Urinary bladder (tissue), 4 donors: ENCODE measurements around the gene GOLGB1. TPM values are rescaled to one million over a fixed set of nuclear protein-coding genes. Genes with fewer than 3 reads are reported as not detected.
A peak's percentile ranks its signal among the peaks of the same experiment; 100 is the strongest.
"Not testable (repeated sequence)": the region's sequence is repeated elsewhere in the genome, so short reads cannot be mapped to it uniquely, and the experiment has no call there.

Experiments
- DNase-seq: peaks from one replicate; pipeline ENCODE4 v3.0.0-alpha.2; 2015; ENCODE audit errors: extremely low spot score
- H3K27ac ChIP-seq: one replicate; pipeline ENCODE4 v1.5.1; 2013; ENCODE audit warnings: low read depth, mild to moderate bottlenecking, moderate library complexity
- H3K36me3 ChIP-seq: one replicate; pipeline ENCODE4 v1.6.1; 2013; ENCODE audit warnings: mild to moderate bottlenecking, moderate library complexity; ENCODE audit not compliant: insufficient read depth
- H3K4me1 ChIP-seq: one replicate; pipeline ENCODE4 v1.6.1; 2013; ENCODE audit warnings: mild to moderate bottlenecking, moderate library complexity; ENCODE audit not compliant: insufficient read depth
- H3K4me3 ChIP-seq: one replicate; pipeline ENCODE4 v1.5.1; 2013; ENCODE audit warnings: low read depth, low read length
- WGBS: extraction: QIAGEN DNeasy Blood & Tissue Kit; methylation state at CpG from one replicate; pipeline ENCODE4 v1.1.7; 2013; 5-methylcytosine and 5-hydroxymethylcytosine counted together
- polyA plus RNA-seq: library from polyadenylated mRNA; stranded (reverse); fragments of 200-250 nt; gene quantifications from one replicate; pipeline ENCODE4 v1.2.3, GENCODE V29; 2013
- total RNA-seq: library from RNA; depleted of rRNA; stranded (reverse); fragments of >200 nt; gene quantifications from one replicate; pipeline ENCODE4 v1.2.3, GENCODE V29; 2014
- donor health status: healthy with polysubstance abuse.
- donor health status: healthy.

Gene GOLGB1
- total and polyA plus RNA-seq, 2 donors, result 19.6 to 95.0 TPM

DNA sequence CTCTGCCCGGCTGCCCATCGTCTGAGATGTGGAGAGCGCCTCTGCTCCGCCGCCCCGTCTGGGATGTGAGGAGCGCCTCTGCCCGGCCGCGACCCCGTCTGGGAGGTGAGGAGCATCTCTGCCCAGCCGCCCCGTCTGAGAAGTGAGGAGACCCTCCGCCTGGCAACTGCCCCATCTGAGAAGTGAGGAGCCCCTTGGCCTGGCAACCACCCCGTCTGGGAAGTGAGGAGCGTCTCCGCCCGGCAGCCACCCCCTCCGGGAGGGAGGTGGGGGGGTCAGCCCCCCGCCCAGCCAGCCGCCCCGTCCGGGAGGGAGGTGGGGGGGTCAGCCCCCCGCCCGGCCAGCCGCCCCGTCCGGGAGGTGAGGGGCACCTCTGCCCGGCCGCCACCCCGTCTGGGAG lies 60.8 kb downstream of the GOLGB1 start:
- H3K4me3 ChIP-seq, H3K4me1 ChIP-seq, H3K36me3 ChIP-seq, DNase-seq, H3K27ac ChIP-seq: not testable (repeated sequence)
- WGBS, result 96% methylated on average over 31 of the region's 31 CpGs

DNA sequence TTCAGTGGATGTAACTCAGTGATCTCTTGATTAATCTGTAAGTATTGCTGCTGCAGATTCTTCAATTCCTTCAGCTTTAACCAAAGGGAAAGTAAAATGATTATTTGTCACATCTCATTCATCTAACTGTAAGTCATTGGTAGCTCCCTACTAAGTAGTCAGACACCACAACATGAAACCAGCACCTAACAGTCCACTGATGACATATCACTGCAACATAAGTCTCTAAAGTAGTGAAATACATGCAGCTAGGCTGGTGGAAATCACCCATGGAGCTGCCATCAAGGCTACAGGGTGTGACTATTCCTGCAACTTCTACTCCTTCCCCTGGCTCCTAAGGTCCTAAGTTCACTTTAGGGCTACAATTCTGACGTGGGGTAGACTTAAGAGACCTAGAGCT lies 67.7 kb downstream of the GOLGB1 start:
- Histone ChIP-seq H3K27ac (no peak overlapping the region), H3K4me3 (no peak overlapping the region), H3K4me1 (no peaks in the 10 kb centered on the region), H3K36me3 (peaks cover 7% of the 10 kb centered on the region)
- DNase-seq, result no peak
- 88% methylated on average over 1 of the region's 1 CpG for WGBS

DNA sequence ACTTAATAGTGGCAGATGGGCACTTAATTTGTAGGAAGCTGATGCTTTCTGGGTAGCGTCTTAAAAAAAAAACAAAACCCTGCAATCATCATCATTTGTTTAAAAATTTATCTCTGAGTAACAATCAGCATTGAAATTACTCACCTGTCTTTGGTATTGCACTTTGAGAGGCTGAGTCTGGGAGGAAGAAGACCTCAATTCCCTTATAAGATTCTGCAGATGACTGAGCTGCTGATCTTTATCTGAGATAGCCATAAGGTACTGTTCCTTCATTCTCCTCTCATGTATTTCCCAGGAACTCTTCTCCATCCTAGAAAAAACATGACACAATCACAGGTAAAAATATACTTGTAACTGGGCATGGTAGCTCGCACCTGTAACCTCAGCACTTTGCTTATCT lies 72.4 kb downstream of the GOLGB1 start:
- Histone ChIP-seq H3K36me3 (peaks cover 5% of the 10 kb centered on the region), H3K4me3 (no peak overlapping the region), H3K4me1 (no peaks in the 10 kb centered on the region), H3K27ac (no peak overlapping the region)
- 97% methylated on average over 2 of the region's 2 CpGs for WGBS
- DNase-seq, result no peak

DNA sequence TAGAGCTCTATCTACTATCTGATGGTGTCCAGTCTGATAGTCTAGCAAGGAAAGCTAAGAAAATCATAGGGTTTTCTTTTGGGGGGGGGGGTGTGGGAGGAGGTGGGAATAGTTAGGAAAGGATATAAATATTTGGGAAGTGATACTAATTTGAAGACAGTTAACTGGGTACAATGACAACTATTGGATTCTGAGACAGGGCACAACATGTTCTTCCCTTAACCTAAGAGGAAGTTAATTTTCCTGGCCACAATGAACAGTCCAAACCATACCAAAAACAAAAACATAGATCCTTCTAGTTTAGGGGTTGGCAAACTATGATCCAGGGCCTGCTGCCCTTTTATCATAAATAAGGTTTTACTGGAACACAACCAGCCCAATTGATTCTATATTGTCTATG lies 78.9 kb downstream of the GOLGB1 start:
- no peak for DNase-seq
- H3K27ac ChIP-seq, result no peak overlapping the region
- peaks cover 11% of the 10 kb centered on the region for H3K36me3 ChIP-seq
- no peaks in the 10 kb centered on the region for H3K4me1 ChIP-seq
- H3K4me3 ChIP-seq, result no peak overlapping the region

DNA sequence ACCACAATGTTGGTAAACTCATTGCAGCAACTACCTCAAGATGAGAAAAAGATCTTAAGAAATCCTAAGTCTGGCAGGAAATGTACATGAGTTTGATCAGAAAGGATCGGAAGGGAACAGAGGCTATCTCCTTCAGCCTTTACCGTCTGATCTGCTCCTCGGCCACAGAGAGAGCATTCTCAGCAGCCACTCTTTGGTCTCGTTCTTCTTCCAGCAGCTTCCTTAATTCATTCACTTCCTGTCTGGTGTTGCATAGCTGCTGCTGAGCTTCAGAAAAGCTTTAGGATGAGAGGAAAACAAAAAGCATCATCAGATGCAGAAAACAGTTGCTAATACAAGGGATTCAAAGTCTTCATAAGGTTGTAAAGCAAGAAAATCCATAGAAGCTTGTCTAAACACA lies 82.2 kb downstream of the GOLGB1 start:
- Histone ChIP-seq H3K4me3 (no peak overlapping the region), H3K27ac (no peak overlapping the region), H3K4me1 (no peaks in the 10 kb centered on the region), H3K36me3 (peaks cover 11% of the 10 kb centered on the region)
- WGBS, result 74% methylated on average over 4 of the region's 4 CpGs
- DNase-seq, result no peak

DNA sequence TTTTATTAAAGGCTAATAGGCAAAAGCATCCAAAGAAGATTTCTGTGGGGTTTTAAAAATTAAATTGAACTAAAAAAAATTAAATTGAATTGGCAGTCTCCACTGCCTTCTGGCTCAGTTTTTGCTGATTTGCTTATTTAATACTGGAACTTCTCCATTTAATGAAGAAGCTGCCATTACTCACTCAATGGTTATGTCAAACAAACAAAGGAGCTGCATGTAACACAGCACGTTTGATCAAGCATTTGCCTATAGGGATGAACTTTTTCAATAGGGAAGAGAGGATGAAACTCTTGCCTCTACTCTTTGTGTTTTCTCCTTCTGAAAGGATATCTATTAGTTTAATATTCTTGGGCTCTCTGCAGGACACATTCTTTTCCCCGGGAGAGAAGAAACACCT lies 84.1 kb downstream of the GOLGB1 start:
- DNase-seq, result no peak
- no peaks in the 10 kb centered on the region for H3K4me1 ChIP-seq
- H3K27ac ChIP-seq, result no peak overlapping the region
- peaks cover 8% of the 10 kb centered on the region for H3K36me3 ChIP-seq
- 75% methylated on average over 2 of the region's 2 CpGs for WGBS
- no peak overlapping the region for H3K4me3 ChIP-seq

DNA sequence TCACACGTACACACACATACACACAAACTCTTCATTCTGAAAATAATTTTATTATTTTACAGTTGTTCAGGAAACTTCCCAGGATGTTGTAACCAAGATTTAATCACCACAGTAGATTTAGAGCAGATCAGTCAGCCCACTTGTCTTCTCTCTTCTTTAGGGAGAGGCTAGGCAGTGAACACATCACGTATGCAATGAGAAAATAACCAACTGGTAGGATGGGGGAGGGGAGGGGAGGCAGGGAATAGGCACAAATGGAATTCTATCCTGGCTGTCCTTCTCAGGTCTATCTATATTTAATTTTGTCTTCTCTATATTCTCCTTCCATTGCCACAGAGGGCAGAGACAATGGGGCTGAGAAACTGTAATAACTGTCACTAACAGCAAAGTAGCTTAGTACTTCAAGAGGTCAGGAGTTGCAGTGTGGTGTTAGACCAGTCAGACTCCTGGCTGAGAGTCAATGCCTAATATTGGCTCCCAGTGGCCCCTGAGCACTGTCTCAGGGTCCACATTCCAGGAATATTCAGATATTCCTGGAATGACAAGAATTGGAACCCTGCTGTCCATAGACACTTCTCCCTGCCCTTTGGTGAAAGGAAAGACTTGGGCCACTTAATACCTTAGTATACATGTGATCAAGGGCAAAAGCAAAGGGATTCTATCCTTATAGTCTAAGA lies 86.2 kb downstream of the GOLGB1 start:
- DNase-seq, result no peak
- Histone ChIP-seq H3K4me3 (no peak overlapping the region), H3K4me1 (no peaks in the 10 kb centered on the region), H3K36me3 (peaks cover 8% of the 10 kb centered on the region), H3K27ac (no peak overlapping the region)
- WGBS, result 67% methylated on average over 2 of the region's 2 CpGs

DNA sequence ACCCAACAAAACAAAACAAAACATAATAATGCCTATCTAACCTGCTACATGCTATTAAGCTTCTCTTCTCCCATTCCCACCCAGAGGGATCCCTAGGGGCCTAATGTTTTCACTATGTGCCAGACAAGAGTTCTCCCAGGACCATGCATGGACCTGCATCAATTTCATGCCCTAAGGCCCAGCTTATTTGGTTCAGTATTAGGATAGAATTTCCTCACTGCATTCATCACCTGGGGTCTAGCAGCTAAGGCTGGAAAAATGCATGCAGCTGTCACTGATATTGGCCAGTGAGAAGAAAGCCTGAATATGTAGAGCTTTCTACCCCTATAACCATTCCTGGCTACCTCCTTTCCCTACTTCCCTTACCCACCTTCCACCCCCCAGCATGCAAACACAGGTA lies 86.8 kb downstream of the GOLGB1 start:
- Histone ChIP-seq H3K4me1 (no peaks in the 10 kb centered on the region), H3K4me3 (no peak overlapping the region), H3K36me3 (peaks cover 4% of the 10 kb centered on the region), H3K27ac (no peak overlapping the region)
- no peak for DNase-seq

DNA sequence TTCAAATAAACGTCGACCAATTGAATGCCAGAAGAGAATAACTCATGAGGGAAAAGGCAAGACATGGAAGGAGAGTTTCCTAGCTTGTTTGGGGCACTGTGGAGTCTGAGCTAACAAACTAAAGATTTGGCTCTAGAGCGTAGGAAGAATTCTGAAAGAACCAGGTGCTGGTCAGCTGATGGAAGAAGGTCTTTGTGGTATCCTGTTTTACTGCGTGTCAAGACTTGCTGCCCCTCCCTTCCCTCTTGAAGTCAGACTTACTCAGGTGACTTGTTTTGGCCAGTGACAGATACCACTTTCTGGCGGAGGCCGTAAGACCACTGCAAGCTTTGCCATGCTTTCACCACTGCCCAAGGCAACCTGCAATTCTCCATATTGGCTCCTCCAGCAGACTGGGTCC lies 88.2 kb downstream of the GOLGB1 start:
- H3K4me1 ChIP-seq, result no peaks in the 10 kb centered on the region
- H3K4me3 ChIP-seq, result no peak overlapping the region
- H3K36me3 ChIP-seq, result peaks cover 4% of the 10 kb centered on the region
- WGBS, result 86% methylated on average over 6 of the region's 6 CpGs
- no peak overlapping the region for H3K27ac ChIP-seq
- DNase-seq, result no peak

DNA sequence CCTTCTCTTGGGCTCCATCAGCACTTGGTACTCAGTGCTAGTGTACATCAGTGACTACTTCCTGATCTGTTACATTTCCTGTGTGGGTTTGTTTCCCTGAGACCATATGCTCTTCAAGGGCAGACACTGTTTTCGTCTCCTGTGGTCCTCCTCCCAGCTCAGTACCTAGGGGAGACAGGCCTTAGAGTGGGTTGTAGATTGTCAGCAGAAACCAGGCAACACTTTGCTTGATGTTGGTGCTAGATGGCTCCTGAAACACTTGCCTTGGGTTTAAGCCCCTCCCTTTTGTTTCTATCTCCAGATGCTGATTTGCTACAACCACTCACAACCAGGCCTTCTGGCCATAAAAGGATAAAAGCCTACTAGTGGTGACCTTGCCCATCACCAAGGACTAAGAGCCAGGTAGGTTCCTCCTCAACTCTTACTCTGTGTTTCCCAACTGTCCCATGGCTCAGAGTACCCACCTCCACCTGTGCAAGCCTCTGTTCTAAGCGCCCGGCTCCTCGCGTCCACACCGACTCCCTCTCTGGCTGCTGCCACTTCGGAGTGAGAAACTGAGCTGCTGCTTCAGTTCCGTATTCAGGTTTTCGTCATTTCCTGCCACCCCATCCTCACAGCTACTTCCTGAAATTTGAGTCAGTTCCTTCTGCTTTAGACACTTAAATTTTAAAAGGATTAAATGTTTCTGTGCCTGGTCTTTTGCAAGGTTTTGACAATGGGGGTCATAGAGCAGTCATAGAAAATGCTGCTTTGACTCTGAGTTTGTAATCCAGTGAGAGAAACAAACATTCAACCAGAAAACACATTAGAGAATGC lies 89.0 kb downstream of the GOLGB1 start, which contains the start of gene HCLS1:
Gene HCLS1, minus strand, starts transcription at position 548 of the 816 bp plus-strand sequence. CDS start 2,556 bp downstream, outside the sequence.
- Histone ChIP-seq H3K36me3 (no peaks in the 10 kb centered on the region), H3K4me1 (no peaks in the 10 kb centered on the region), H3K27ac (peak within 1 kb of the TSS; percentile 11), H3K4me3 (no peak within 1 kb of the TSS)
- 65% methylated on average over 9 of the region's 9 CpGs for WGBS
- DNase-seq, result no peak

DNA sequence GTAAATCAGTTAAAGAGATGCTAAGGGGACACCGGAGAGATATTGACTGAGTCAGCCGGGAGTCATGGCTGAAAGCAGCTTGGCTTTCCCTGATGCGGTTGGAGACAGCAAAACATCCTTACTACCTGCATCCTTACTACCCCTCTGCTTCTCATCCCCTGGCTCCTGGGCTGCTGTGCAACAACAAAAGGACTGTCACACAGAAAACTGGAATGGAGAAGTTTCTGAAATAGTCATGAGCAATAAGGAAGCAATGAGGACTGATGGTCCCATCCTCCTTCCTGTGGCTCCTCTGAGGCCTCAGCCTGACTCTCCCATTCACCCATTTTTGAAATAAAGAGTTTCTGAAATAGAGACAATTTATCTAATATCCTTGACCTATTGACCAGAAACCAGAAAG lies 90.0 kb downstream of the GOLGB1 start:
- H3K36me3 ChIP-seq, result no peaks in the 10 kb centered on the region
- no peaks in the 10 kb centered on the region for H3K4me1 ChIP-seq
- no peak for DNase-seq
- no peak overlapping the region for H3K4me3 ChIP-seq
- no peak overlapping the region for H3K27ac ChIP-seq
- 92% methylated on average over 3 of the region's 3 CpGs for whole genome bisulfite sequencing

DNA sequence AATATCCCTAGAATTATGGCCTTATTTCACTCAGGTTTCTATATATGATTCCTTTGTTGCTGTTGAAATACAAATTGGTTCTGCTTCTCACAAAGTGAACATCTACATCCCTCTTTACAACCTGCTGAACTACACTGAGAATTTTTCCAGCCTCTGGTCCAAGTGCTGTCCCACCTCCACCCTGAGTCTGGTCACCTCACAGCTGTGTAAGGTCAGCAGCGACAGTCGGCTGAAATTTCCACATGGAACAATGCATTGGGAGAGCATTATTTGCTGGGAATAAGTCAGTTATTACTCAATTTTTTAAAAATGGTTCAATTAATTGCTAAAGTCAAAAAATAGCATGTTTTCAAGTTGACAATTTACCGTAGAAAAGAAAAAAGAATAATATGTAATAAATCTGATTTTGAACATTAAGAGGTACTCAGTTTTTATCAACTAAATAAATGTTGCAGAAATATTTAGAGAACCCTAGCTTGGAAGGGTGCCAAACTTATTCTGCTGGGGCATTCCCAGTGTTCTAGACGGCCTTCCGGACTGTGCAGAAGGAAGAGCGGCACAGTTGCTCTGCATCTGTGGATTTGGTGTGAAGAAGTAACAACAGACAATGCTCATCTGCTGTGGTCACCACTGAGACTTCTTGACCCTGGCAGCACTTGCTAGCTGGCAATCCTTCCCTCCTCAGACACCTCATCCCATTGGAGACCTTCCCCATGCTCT lies 90.7 kb downstream of the GOLGB1 start:
- Histone ChIP-seq H3K27ac (no peak overlapping the region), H3K4me1 (no peaks in the 10 kb centered on the region), H3K36me3 (no peaks in the 10 kb centered on the region), H3K4me3 (no peak overlapping the region)
- no peak for DNase-seq
- WGBS, result 81% methylated on average over 6 of the region's 6 CpGs

DNA sequence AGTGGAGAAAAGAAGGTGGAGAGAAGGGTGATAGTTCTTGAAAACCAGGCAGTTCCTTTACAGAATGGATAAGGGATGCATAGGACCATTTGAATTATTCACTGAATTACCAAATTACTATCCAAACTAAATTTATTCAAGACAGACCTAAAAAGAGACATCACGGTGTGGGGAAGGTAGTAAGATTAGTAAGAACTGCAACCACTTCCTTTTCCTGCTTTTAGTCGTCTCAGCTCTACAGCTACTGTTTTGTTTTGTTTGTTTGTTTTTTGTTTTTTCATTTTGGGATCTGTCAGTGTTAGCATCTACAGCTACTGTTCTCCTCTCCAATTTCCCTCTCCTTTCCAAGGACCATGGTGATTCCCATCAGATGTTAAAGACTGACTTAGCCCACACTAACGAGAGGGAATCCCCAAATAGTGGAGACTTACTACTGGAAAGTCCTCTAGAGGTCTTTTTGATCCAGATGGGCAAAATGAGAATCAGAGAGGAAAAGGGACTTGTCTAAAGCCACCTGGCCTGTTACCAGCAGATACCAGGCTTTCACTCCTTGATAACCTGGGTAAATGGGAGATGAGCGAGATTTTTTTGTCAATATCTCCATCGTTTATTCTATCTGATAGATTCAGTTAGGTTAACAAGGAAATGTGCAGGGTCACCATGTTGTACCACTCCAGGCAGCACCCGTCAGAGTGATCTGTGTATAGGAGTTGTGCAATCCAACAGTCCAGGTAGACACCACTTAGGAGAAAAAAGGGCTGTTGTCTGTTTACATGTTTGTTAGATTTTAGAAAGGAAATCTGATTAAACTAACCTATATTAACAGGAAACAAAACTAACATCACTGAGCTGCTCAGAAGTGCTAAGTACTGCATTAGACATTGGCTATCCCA lies 94.8 kb downstream of the GOLGB1 start:
- H3K4me3 ChIP-seq, result no peak overlapping the region
- 80% methylated on average over 6 of the region's 6 CpGs for whole genome bisulfite sequencing
- no peaks in the 10 kb centered on the region for H3K4me1 ChIP-seq
- no peak for DNase-seq
- H3K36me3 ChIP-seq, result no peaks in the 10 kb centered on the region
- no peak overlapping the region for H3K27ac ChIP-seq
